ENCODE measurements around the gene CEP104.

CEP104 gene

GRCh38 chr1:3776231-3776961 is 80.6 kb downstream of the CEP104 start:
- peak; percentile 57 for DNase-seq

- peak; percentile 39 for DNase-seq
These were observed 81.4 kb downstream of the CEP104 start for GRCh38 chr1:3775490-3776230.

GRCh38 chr1:3774946-3775489 is 82.0 kb downstream of the CEP104 start:
- DNase-seq = no peak

GRCh38 chr1:3774276-3774945 is 82.6 kb downstream of the CEP104 start:
- DNase-seq = no peak

- DNase-seq = no peak
These were observed 83.3 kb downstream of the CEP104 start for GRCh38 chr1:3773572-3774275.

GRCh38 chr1:3772715-3773571 is 84.1 kb downstream of the CEP104 start, which contains the start of gene SMIM1:
TSS of gene SMIM1 (plus strand) at chr1:3772749. CDS start at chr1:3775374, 2,625 bp downstream.
- no peak for DNase-seq

GRCh38 chr1:3772027-3772714 is 84.8 kb downstream of the CEP104 start:
- DNase-seq = peak; percentile 40

GRCh38 chr1:3771108-3772026 is 85.6 kb downstream of the CEP104 start:
- DNase-seq = no peak

- no peak for DNase-seq
These were observed 86.8 kb downstream of the CEP104 start for GRCh38 chr1:3770047-3770765.

- DNase-seq = no peak
These were observed 88.1 kb downstream of the CEP104 start for GRCh38 chr1:3768811-3769390.

- no peak for DNase-seq
These were observed 89.6 kb downstream of the CEP104 start for GRCh38 chr1:3767328-3767925.

GRCh38 chr1:3763351-3764125 is 93.5 kb downstream of the CEP104 start:
- no peak for DNase-seq

- no peak for DNase-seq
These were observed 94.2 kb downstream of the CEP104 start for GRCh38 chr1:3762873-3763228.

- no peak for DNase-seq
These were observed 94.7 kb downstream of the CEP104 start for GRCh38 chr1:3762151-3762872.
